ENCODE measurements around the gene SLC48A1.

The SLC48A1 gene

DNA sequence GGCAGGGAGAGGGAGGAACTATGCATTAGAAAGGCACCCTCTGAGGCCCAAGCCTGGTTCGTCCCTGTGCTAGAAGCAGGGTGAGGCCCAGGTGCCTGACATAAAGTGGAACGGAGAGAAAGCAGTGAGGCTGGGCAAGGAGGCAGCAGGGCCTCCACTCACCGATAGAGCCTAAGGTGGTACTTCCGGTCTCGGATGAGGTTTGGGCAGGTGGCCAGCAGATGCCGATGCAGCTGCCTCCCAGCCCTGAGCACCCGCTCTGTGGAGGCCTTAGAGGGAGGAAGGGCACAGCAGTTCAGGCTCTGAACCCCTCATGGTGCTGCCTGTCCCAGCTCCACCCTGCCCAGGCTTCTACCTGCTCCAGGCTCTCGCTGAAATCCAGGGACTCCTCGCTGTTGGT, 21.5 kb upstream of the SLC48A1 start:
- Histone ChIP-seq H3K4me3 (ENCODE audit: low read length in 2 of 2) (no peak overlapping the region), H3K36me3 (ENCODE audit: control insufficient read depth in 2 of 2, insufficient read depth in 2 of 2, low read length in 2 of 2) (no peaks in the 10 kb centered on the region), H3K9me3 (ENCODE audit: control insufficient read depth in 2 of 2, low read length in 2 of 2) (no peaks in the 10 kb centered on the region), H3K27me3 (ENCODE audit: control insufficient read depth in 1 of 2, insufficient read depth in 2 of 2, low read length in 2 of 2) (peaks cover 0 to 2% of the 10 kb centered on the region in 2 donors), H3K4me1 (ENCODE audit: control insufficient read depth, insufficient read depth, low read length) (peaks cover 23% of the 10 kb centered on the region), H3K27ac (ENCODE audit: low read length) (no peak overlapping the region), H3K9ac (ENCODE audit: low read length in 2 of 2) (no peak overlapping the region)

GRCh38 chr12:47752121-47752520, 20.9 kb upstream of the SLC48A1 start:
- Histone ChIP-seq H3K4me1 (ENCODE audit: control insufficient read depth, insufficient read depth, low read length) (peaks cover 23% of the 10 kb centered on the region), H3K36me3 (ENCODE audit: control insufficient read depth in 2 of 2, insufficient read depth in 2 of 2, low read length in 2 of 2) (no peaks in the 10 kb centered on the region), H3K9ac (ENCODE audit: low read length in 2 of 2) (no peak overlapping the region), H3K9me3 (ENCODE audit: control insufficient read depth in 2 of 2, low read length in 2 of 2) (no peaks in the 10 kb centered on the region), H3K27ac (ENCODE audit: low read length) (no peak overlapping the region), H3K4me3 (ENCODE audit: low read length in 2 of 2) (no peak overlapping the region), H3K27me3 (ENCODE audit: control insufficient read depth in 1 of 2, insufficient read depth in 2 of 2, low read length in 2 of 2) (peaks cover 0 to 2% of the 10 kb centered on the region in 2 donors)

DNA sequence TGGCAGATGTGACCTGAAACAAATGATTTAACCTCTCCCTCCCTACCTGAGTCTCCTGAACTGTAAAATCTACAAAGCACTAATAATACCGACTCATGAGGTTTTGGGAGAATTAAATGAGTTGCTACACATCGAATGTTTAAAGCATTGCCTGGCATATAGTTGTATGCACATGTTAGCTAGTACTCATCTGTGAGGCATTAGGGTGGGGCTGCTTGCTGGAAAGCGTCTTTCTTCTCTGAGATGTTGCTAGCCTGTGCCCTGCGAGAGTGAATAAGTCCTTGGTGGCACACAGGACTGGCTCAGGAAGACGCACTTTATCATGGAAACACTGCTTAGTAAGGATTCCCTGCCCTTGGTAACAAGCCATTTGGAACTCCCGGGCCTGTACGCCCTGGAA, 20.5 kb upstream of the SLC48A1 start:
- Histone ChIP-seq H3K4me1 (ENCODE audit: control insufficient read depth, insufficient read depth, low read length) (peaks cover 25% of the 10 kb centered on the region), H3K27ac (ENCODE audit: low read length) (no peak overlapping the region), H3K9me3 (ENCODE audit: control insufficient read depth in 2 of 2, low read length in 2 of 2) (no peaks in the 10 kb centered on the region), H3K36me3 (ENCODE audit: control insufficient read depth in 2 of 2, insufficient read depth in 2 of 2, low read length in 2 of 2) (no peaks in the 10 kb centered on the region), H3K9ac (ENCODE audit: low read length in 2 of 2) (no peak overlapping the region), H3K27me3 (ENCODE audit: control insufficient read depth in 1 of 2, insufficient read depth in 2 of 2, low read length in 2 of 2) (peaks cover 0 to 2% of the 10 kb centered on the region in 2 donors), H3K4me3 (ENCODE audit: low read length in 2 of 2) (no peak overlapping the region)

GRCh38 chr12:47753021-47754001, 19.7 kb upstream of the SLC48A1 start:
- Histone ChIP-seq H3K4me3 (ENCODE audit: low read length in 2 of 2) (peak overlapping the region in 1 of 2 donors; percentile 22), H3K27ac (ENCODE audit: low read length) (no peak overlapping the region), H3K9ac (ENCODE audit: low read length in 2 of 2) (peak overlapping the region in 1 of 2 donors; percentile 36), H3K9me3 (ENCODE audit: control insufficient read depth in 2 of 2, low read length in 2 of 2) (no peaks in the 10 kb centered on the region), H3K36me3 (ENCODE audit: control insufficient read depth in 2 of 2, insufficient read depth in 2 of 2, low read length in 2 of 2) (no peaks in the 10 kb centered on the region), H3K27me3 (ENCODE audit: control insufficient read depth in 1 of 2, insufficient read depth in 2 of 2, low read length in 2 of 2) (no peaks in the 10 kb centered on the region), H3K4me1 (ENCODE audit: control insufficient read depth, insufficient read depth, low read length) (peaks cover 33% of the 10 kb centered on the region)

DNA sequence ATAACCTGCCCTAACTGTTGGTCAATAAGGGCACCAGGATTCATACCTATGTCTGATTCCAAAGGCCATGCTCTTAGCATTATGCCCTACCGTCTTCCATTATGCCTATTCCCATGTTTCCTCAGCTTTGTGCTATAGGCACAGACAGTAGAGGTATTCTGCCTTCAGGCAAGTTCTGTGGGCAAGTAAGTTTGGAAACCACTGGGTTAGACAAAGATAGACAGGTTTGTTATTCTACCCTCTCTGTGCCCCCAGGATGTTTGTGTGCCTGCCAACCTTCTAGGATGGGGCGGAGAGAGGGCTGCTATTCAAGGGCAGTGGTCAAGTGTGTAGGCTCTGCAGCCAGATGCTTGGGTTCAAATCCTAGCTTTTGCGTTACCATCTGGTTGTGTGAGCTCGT, 18.9 kb upstream of the SLC48A1 start:
- no peaks in the 10 kb centered on the region for H3K36me3 ChIP-seq (ENCODE audit: control insufficient read depth in 2 of 2, insufficient read depth in 2 of 2, low read length in 2 of 2)
- peaks cover 37% of the 10 kb centered on the region for H3K4me1 ChIP-seq (ENCODE audit: control insufficient read depth, insufficient read depth, low read length)
- H3K9ac ChIP-seq (ENCODE audit: low read length in 2 of 2): peak overlapping the region in 1 of 2 donors; percentile 20
- H3K4me3 ChIP-seq (ENCODE audit: low read length in 2 of 2): no peak overlapping the region
- peak overlapping the region; percentile 24 for H3K27ac ChIP-seq (ENCODE audit: low read length)
- H3K9me3 ChIP-seq (ENCODE audit: control insufficient read depth in 2 of 2, low read length in 2 of 2): no peaks in the 10 kb centered on the region
- H3K27me3 ChIP-seq (ENCODE audit: control insufficient read depth in 1 of 2, insufficient read depth in 2 of 2, low read length in 2 of 2): no peaks in the 10 kb centered on the region

- Histone ChIP-seq H3K9me3 (ENCODE audit: control insufficient read depth in 2 of 2, low read length in 2 of 2) (no peaks in the 10 kb centered on the region), H3K4me1 (ENCODE audit: control insufficient read depth, insufficient read depth, low read length) (peaks cover 42% of the 10 kb centered on the region), H3K9ac (ENCODE audit: low read length in 2 of 2) (no peak overlapping the region), H3K4me3 (ENCODE audit: low read length in 2 of 2) (peak overlapping the region in 1 of 2 donors; percentile 40), H3K27me3 (ENCODE audit: control insufficient read depth in 1 of 2, insufficient read depth in 2 of 2, low read length in 2 of 2) (no peaks in the 10 kb centered on the region), H3K27ac (ENCODE audit: low read length) (peak overlapping the region; percentile 24), H3K36me3 (ENCODE audit: control insufficient read depth in 2 of 2, insufficient read depth in 2 of 2, low read length in 2 of 2) (no peaks in the 10 kb centered on the region)
Measured at GRCh38 chr12:47754881-47755280, 18.2 kb upstream of the SLC48A1 start.

DNA sequence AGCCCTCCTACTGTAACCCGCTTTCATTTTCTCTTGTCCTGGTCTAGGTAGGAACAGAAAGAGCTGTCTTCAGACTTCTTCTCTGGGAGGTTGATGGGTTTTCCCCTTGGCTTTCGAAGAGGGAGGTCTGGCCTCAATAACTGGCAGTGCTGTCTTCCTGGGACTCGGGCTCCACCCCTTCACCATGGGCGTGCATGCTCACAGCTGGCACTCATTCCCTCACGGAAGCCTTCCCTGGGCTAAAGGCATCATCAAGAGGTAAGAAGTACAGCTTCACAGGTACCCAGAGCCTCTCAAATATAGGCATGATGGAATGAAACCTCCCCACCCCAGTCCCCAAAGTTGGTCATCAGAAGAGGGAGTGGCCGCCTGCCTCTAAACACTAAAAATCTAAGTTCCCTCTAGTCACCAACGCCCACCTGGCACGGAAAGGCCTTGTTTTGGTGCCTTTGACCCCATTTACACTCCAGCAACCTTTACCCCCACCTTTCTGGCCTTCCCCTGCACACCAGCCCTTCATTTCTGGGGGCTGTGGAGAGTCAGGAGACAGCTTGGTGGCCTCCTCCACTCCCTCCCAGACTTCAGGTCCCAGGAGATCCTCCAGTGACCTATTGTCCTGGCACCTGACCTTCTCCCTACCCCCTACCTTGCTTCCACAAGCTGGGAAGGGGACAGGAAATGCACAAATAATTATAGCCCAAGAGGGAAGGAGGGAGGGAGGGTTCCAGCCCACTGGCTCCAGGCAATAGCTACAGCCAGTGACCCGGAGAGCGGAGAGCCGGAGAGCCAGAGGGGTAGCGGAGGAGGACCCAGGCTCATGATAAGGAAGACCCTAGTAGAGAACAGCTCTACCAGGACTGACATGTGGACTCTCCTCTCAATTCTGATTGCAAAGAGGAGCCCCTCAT, 17.1 kb upstream of the SLC48A1 start:
- Histone ChIP-seq H3K4me1 (ENCODE audit: control insufficient read depth, insufficient read depth, low read length) (peaks cover 44% of the 10 kb centered on the region), H3K36me3 (ENCODE audit: control insufficient read depth in 2 of 2, insufficient read depth in 2 of 2, low read length in 2 of 2) (no peaks in the 10 kb centered on the region), H3K27me3 (ENCODE audit: control insufficient read depth in 1 of 2, insufficient read depth in 2 of 2, low read length in 2 of 2) (no peaks in the 10 kb centered on the region), H3K9ac (ENCODE audit: low read length in 2 of 2) (no peak overlapping the region), H3K27ac (ENCODE audit: low read length) (no peak overlapping the region), H3K9me3 (ENCODE audit: control insufficient read depth in 2 of 2, low read length in 2 of 2) (no peaks in the 10 kb centered on the region), H3K4me3 (ENCODE audit: low read length in 2 of 2) (peak overlapping the region in 1 of 2 donors; percentile 52)

DNA sequence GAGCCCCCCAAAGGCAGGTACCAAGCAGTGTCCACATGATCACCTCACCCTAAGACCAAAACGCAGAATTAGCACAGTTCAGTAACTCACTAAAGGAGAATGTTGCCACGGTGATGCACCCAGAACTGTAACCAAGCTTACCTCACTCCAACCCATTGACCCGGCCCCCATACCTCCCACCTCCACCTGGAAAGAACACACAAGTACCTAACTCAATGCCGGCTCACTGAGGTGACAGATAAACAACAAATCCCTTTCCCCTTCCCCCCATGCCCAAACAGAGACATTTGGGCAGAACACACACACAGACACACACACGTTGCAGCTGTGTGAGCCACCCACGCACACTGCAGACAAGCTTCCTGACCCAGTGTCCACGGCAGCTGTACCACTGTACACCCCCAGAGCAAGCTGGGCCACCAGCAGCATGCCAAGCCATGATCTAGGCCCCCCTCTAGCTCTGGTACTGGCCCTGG, 15.6 kb upstream of the SLC48A1 start:
- H3K4me3 ChIP-seq (ENCODE audit: low read length in 2 of 2): peak overlapping the region; percentile 83 to 84
- peaks cover 37% of the 10 kb centered on the region for H3K4me1 ChIP-seq (ENCODE audit: control insufficient read depth, insufficient read depth, low read length)
- no peaks in the 10 kb centered on the region for H3K27me3 ChIP-seq (ENCODE audit: control insufficient read depth in 1 of 2, insufficient read depth in 2 of 2, low read length in 2 of 2)
- peak overlapping the region; percentile 33 to 47 for H3K9ac ChIP-seq (ENCODE audit: low read length in 2 of 2)
- peak overlapping the region; percentile 24 for H3K27ac ChIP-seq (ENCODE audit: low read length)
- no peaks in the 10 kb centered on the region for H3K9me3 ChIP-seq (ENCODE audit: control insufficient read depth in 2 of 2, low read length in 2 of 2)
- no peaks in the 10 kb centered on the region for H3K36me3 ChIP-seq (ENCODE audit: control insufficient read depth in 2 of 2, insufficient read depth in 2 of 2, low read length in 2 of 2)

DNA sequence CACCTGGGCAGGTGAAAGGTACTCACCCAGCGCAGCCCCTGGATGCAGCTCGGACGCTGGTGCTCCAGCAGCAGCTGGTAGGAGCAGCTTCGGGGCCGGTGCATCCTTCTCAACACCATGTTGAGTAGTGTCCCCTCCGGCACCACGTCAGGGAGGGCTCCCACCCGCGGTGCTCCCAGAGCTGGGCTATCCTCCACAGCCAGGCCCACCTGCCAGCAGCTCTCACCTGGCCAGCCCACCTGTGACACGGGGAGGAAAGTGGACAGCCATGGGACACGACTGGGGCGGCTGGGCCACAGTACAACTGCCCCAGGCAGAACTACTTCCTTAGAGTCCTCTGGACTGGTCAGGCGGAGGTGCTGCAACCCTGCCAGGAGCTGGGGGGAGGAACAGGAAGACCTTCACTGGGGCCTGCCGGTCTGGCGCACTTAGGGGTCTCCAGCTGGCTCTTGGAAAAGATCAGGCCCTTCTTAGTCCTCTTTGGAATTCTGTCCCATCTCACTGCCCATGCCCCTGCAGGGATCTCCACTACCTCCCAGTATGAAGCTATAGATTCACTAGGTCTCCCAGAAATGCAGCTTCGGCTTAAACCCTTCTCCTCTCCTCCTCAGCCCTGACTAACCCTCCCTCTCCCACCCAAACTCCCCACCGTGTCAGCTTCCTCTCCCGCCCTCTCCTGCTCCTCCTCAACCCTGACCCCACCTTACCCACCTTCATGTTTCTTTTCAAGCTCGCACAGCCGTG, 15.0 kb upstream of the SLC48A1 start:
- Histone ChIP-seq H3K27ac (ENCODE audit: low read length) (peak overlapping the region; percentile 41), H3K4me1 (ENCODE audit: control insufficient read depth, insufficient read depth, low read length) (peaks cover 33% of the 10 kb centered on the region), H3K4me3 (ENCODE audit: low read length in 2 of 2) (peak overlapping the region; percentile 83 to 84), H3K27me3 (ENCODE audit: control insufficient read depth in 1 of 2, insufficient read depth in 2 of 2, low read length in 2 of 2) (no peaks in the 10 kb centered on the region), H3K9me3 (ENCODE audit: control insufficient read depth in 2 of 2, low read length in 2 of 2) (no peaks in the 10 kb centered on the region), H3K9ac (ENCODE audit: low read length in 2 of 2) (peak overlapping the region; percentile 47 to 82), H3K36me3 (ENCODE audit: control insufficient read depth in 2 of 2, insufficient read depth in 2 of 2, low read length in 2 of 2) (no peaks in the 10 kb centered on the region)

- no peaks in the 10 kb centered on the region for H3K9me3 ChIP-seq (ENCODE audit: control insufficient read depth in 2 of 2, low read length in 2 of 2)
- H3K9ac ChIP-seq (ENCODE audit: low read length in 2 of 2): peak overlapping the region in 1 of 2 donors; percentile 82
- H3K27me3 ChIP-seq (ENCODE audit: control insufficient read depth in 1 of 2, insufficient read depth in 2 of 2, low read length in 2 of 2): no peaks in the 10 kb centered on the region
- H3K27ac ChIP-seq (ENCODE audit: low read length): peak overlapping the region; percentile 41
- peak overlapping the region; percentile 83 to 84 for H3K4me3 ChIP-seq (ENCODE audit: low read length in 2 of 2)
- H3K36me3 ChIP-seq (ENCODE audit: control insufficient read depth in 2 of 2, insufficient read depth in 2 of 2, low read length in 2 of 2): no peaks in the 10 kb centered on the region
- H3K4me1 ChIP-seq (ENCODE audit: control insufficient read depth, insufficient read depth, low read length): peaks cover 28% of the 10 kb centered on the region
Measured at GRCh38 chr12:47758584-47758833, 14.5 kb upstream of the SLC48A1 start.
